ENCODE data around the gene C3. TPM values are rescaled to one million over a fixed set of nuclear protein-coding genes. Genes with fewer than 3 reads are reported as not detected.

C3 gene
- total RNA-seq, 1 experiment from 2014 or later: 872 TPM

DNA sequence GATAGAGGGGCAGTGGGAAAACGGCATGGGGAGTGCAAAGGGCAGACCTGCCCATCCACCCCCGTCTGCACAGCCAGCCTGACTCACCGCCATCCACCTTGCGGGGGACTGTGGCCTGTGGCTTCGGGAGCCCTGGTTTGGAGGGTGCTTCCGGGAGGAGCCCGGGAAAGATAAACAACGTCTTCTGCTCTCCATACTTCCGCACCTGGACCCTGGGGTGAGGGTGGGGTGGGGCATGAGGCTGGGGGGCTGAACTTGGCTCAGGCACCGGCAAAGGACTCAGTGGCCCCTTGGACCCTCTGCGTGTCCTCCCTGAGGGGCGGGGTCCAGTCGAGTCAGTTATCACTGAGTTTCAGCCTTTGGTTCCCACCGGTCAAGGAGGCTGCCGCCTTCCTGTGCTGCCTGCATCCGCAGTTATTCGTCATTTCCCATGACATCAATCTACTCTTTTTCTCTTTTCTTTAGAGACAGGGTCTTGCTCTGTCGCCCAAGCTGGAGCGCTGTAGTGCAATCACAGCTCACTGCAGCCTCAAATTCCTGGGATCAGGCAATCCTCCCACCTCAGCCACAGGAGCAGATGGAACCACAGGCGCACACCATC, 13.7 kb upstream of the C3 start:
- peaks cover 34% of the 10 kb centered on the region for H3K36me3 Mint-ChIP-seq (ENCODE audit: insufficient read depth, unreplicated experiment)
- ChIA-PET POLR2A (interaction anchor here (10.5 kb wide), 1 partner anchor 11 kb away, joined by 189 read pairs; the partner anchor contains the start of gene C3), CTCF (interaction anchor here (0.9 to 2.5 kb wide), 2 partner anchors 11 to 130 kb away, joined by 4 to 12 read pairs; no protein-coding TSS in a partner anchor)
- no peaks in the 10 kb centered on the region for H3K27me3 Mint-ChIP-seq (ENCODE audit: insufficient read depth, unreplicated experiment)
- H3K4me1 Mint-ChIP-seq (ENCODE audit: insufficient read depth, unreplicated experiment): peaks cover 24% of the 10 kb centered on the region
- no peak overlapping the region for H3K4me3 Mint-ChIP-seq (ENCODE audit: unreplicated experiment)
- H3K9me3 Mint-ChIP-seq (ENCODE audit: unreplicated experiment): no peaks in the 10 kb centered on the region
- peak overlapping the region; percentile 61 for H3K27ac Mint-ChIP-seq (ENCODE audit: low read depth, unreplicated experiment)
- no peak for DNase-seq (ENCODE audit: unreplicated experiment)
- BruUV-seq (replicated peaks): no TSS peak
- intact Hi-C loops (cut with micrococcal nuclease): no loop called here
- TF ChIP-seq, protein P1, sequence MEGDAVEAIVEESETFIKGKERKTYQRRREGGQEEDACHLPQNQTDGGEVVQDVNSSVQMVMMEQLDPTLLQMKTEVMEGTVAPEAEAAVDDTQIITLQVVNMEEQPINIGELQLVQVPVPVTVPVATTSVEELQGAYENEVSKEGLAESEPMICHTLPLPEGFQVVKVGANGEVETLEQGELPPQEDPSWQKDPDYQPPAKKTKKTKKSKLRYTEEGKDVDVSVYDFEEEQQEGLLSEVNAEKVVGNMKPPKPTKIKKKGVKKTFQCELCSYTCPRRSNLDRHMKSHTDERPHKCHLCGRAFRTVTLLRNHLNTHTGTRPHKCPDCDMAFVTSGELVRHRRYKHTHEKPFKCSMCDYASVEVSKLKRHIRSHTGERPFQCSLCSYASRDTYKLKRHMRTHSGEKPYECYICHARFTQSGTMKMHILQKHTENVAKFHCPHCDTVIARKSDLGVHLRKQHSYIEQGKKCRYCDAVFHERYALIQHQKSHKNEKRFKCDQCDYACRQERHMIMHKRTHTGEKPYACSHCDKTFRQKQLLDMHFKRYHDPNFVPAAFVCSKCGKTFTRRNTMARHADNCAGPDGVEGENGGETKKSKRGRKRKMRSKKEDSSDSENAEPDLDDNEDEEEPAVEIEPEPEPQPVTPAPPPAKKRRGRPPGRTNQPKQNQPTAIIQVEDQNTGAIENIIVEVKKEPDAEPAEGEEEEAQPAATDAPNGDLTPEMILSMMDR (IDR thresholded peaks at IDR 0.05; ENCODE audit: unreplicated experiment): no peak

DNA sequence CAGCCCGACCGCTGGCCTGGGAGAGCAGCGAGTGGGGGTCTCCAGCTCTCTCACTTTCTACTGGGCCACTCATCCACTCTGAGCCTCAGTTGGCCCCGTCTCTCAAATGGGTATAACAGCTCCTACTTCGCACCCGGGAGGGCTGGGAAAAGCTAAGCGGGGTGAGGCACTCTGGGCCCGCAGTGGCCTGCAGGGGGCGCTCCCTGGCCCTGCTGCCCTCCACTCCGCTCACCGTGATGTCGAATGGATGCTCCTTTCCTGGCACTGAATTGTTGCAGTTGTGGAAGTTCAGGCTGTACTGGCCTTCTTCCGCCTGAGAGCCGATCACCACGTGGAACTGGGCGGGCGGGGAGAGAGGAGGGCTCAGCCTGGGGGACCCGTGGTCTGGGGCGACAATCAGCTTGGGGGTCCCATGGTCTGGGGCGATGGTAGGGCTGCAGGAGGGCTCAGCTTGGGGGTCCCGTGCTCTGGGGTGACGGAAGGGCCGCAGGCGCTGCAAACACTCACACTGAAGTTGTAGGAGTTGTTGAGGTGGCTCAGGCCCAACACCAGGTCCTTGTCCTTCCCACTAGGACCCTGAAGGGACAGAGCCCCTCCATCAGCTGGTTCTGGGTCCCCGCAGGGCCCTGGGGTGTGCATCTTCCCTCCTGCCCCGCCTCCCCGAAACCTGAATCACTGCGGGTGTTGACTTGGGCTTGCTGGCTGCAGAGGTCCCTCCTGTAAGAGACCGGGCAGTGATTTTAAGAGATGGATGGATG, 13.1 kb upstream of the C3 start:
- TF ChIP-seq, protein P1 (IDR thresholded peaks at IDR 0.05; ENCODE audit: unreplicated experiment): peak; percentile 25
- BruUV-seq (replicated peaks): no TSS peak
- intact Hi-C loops (cut with micrococcal nuclease): no loop called here
- Mint-ChIP-seq H3K27me3 (ENCODE audit: insufficient read depth, unreplicated experiment) (no peaks in the 10 kb centered on the region), H3K9me3 (ENCODE audit: unreplicated experiment) (no peaks in the 10 kb centered on the region), H3K36me3 (ENCODE audit: insufficient read depth, unreplicated experiment) (peaks cover 34% of the 10 kb centered on the region), H3K4me3 (ENCODE audit: unreplicated experiment) (no peak overlapping the region), H3K4me1 (ENCODE audit: insufficient read depth, unreplicated experiment) (peaks cover 18% of the 10 kb centered on the region), H3K27ac (ENCODE audit: low read depth, unreplicated experiment) (no peak overlapping the region)
- ChIA-PET POLR2A (no interaction called here), CTCF (interaction anchor here (0.9 to 2.5 kb wide), 2 partner anchors 10 to 131 kb away, joined by 4 to 12 read pairs; no protein-coding TSS in a partner anchor)
- DNase-seq (ENCODE audit: unreplicated experiment): no peak

DNA sequence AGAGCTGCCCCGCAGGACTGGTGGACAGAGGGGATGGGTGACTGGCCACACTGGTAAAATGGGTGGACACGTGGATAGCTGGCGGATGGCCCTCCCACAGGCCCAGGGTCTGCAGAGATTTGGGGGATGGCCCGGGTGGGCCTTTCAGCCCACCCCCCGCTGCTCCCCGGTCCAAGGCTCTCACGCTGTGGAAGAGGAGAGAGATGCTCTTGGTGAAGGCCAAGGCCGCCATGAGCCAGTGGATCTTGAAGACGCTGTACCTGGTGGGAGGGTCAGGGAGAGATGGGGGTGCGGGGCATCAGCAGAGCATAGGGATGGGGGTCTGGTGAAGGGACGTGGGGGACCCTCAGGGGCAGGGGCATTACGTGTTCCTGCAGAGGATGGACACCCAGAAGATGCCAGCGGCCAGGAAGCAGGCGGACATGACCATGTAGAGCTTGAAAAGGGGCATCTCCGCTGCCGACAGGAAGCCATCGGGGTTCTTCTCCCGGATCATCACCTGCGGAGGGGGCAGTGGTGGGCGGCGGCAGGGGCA, 12.4 kb upstream of the C3 start:
- ChIA-PET POLR2A (no interaction called here), CTCF (interaction anchor here (0.7 to 2.5 kb wide), 2 partner anchors 40 to 131 kb away, joined by 4 to 12 read pairs; partner anchors contain the start of gene VAV1)
- no peaks in the 10 kb centered on the region for H3K9me3 Mint-ChIP-seq (ENCODE audit: unreplicated experiment)
- no TSS peak for BruUV-seq (replicated peaks)
- H3K4me1 Mint-ChIP-seq (ENCODE audit: insufficient read depth, unreplicated experiment): peaks cover 12% of the 10 kb centered on the region
- H3K27ac Mint-ChIP-seq (ENCODE audit: low read depth, unreplicated experiment): no peak overlapping the region
- TF ChIP-seq, protein P1 (IDR thresholded peaks at IDR 0.05; ENCODE audit: unreplicated experiment): no peak
- intact Hi-C loops (cut with micrococcal nuclease): no loop called here
- H3K36me3 Mint-ChIP-seq (ENCODE audit: insufficient read depth, unreplicated experiment): peaks cover 34% of the 10 kb centered on the region
- no peak for DNase-seq (ENCODE audit: unreplicated experiment)
- no peak overlapping the region for H3K4me3 Mint-ChIP-seq (ENCODE audit: unreplicated experiment)
- no peaks in the 10 kb centered on the region for H3K27me3 Mint-ChIP-seq (ENCODE audit: insufficient read depth, unreplicated experiment)

DNA sequence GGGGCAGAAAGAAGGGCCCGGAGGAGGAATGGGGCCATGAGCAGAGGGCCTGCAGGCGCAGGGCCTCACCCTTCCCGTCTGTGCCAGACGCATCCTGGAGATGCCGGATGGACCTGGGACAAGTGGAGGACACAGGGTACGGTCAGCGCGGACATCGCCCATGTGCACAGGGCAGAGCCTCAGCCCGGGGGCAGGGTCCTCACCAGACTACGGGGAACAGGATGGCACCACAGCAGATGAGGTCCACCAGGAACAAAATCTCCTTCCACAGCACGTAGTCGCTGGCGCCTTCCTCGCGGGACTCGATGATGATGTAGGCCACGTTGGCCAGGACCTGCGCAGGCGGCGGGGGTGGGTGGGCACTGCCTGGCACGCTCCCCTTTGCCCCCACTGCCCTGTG, 11.4 kb upstream of the C3 start:
- no peak overlapping the region for H3K4me3 Mint-ChIP-seq (ENCODE audit: unreplicated experiment)
- DNase-seq (ENCODE audit: unreplicated experiment): no peak
- H3K9me3 Mint-ChIP-seq (ENCODE audit: unreplicated experiment): no peaks in the 10 kb centered on the region
- intact Hi-C loops (cut with micrococcal nuclease): no loop called here
- H3K27me3 Mint-ChIP-seq (ENCODE audit: insufficient read depth, unreplicated experiment): no peaks in the 10 kb centered on the region
- TF ChIP-seq, protein P1 (IDR thresholded peaks at IDR 0.05; ENCODE audit: unreplicated experiment): no peak
- peaks cover 34% of the 10 kb centered on the region for H3K36me3 Mint-ChIP-seq (ENCODE audit: insufficient read depth, unreplicated experiment)
- BruUV-seq (replicated peaks): no TSS peak
- H3K27ac Mint-ChIP-seq (ENCODE audit: low read depth, unreplicated experiment): no peak overlapping the region
- ChIA-PET CTCF (no interaction called here), POLR2A (no interaction called here)
- H3K4me1 Mint-ChIP-seq (ENCODE audit: insufficient read depth, unreplicated experiment): peaks cover 12% of the 10 kb centered on the region
